Activated naive CD4-positive, alpha-beta T cell treated with anti-CD3 and anti-CD28 coated beads for 36 hours (primary cell): ENCODE results near the gene RNF141. TPM values are rescaled to one million over a fixed set of nuclear protein-coding genes. Genes with fewer than 3 reads are reported as not detected.

Experiments
- CTCF ChIA-PET: fragments of 350-600 bp; sonication (Branson Sonifier 250); formaldehyde crosslinking; loops from one replicate; lab custom pipeline; 2021; ENCODE audit warnings: antibody characterized with exemption; lab: Charles Lee
- DNase-seq: peaks from one replicate; pipeline ENCODE4 v3.0.0-alpha.2; 2020
- H3K27ac Mint-ChIP-seq: one replicate; pipeline ENCODE4 v1.8.0; 2021; ENCODE audit warnings: mild to moderate bottlenecking, mixed read lengths
- H3K27me3 Mint-ChIP-seq: one replicate; pipeline ENCODE4 v1.8.0; 2021; ENCODE audit warnings: low read depth, mixed read lengths
- H3K36me3 Mint-ChIP-seq: one replicate; pipeline ENCODE4 v1.8.0; 2021; ENCODE audit warnings: low read depth, mixed read lengths
- H3K4me1 Mint-ChIP-seq: one replicate; pipeline ENCODE4 v1.8.0; 2021; ENCODE audit warnings: low read depth, mixed read lengths
- H3K4me3 Mint-ChIP-seq: one replicate; pipeline ENCODE4 v1.8.0; 2021; ENCODE audit warnings: mild to moderate bottlenecking, moderate library complexity, mixed read lengths
- H3K9me3 Mint-ChIP-seq: one replicate; pipeline ENCODE4 v1.8.0; 2021; ENCODE audit warnings: mixed read lengths
- intact Hi-C: fragments of 100-400 bp; cut with micrococcal nuclease; formaldehyde crosslinking; loops from one replicate; pipeline ENCODE4 v1.15.1; 2023
- total RNA-seq, 2 experiments: library from RNA; stranded (reverse); gene quantifications; one replicate each; pipeline ENCODE4 v1.2.3, GENCODE V29; 2021

RNF141 gene
- total RNA-seq, 2 experiments from 2014 or later: 20.9 to 21.8 TPM

- H3K4me3 Mint-ChIP-seq: no peak overlapping the region
- H3K4me1 Mint-ChIP-seq: peaks cover 8% of the 10 kb centered on the region
- H3K27ac Mint-ChIP-seq: no peak overlapping the region
- no peaks in the 10 kb centered on the region for H3K9me3 Mint-ChIP-seq
- peaks cover 6% of the 10 kb centered on the region for H3K36me3 Mint-ChIP-seq
- CTCF ChIA-PET: interaction anchor here (0.6 to 1.0 kb wide), 4 partner anchors 66 to 1536 kb away, joined by 3 read pairs; no protein-coding TSS in a partner anchor
- intact Hi-C loops: no loop called here
- H3K27me3 Mint-ChIP-seq: no peaks in the 10 kb centered on the region
- DNase-seq: no peak
Measured at GRCh38 chr11:10534316-10534715, 6.7 kb downstream of the RNF141 start.

- Mint-ChIP-seq H3K27ac (no peak overlapping the region), H3K4me3 (no peak overlapping the region), H3K9me3 (no peaks in the 10 kb centered on the region), H3K36me3 (peaks cover 11% of the 10 kb centered on the region), H3K4me1 (peaks cover 4% of the 10 kb centered on the region), H3K27me3 (no peaks in the 10 kb centered on the region)
- DNase-seq: no peak
- CTCF ChIA-PET: no interaction called here
- intact Hi-C loops: no loop called here
Measured at GRCh38 chr11:10533323-10533722, 7.7 kb downstream of the RNF141 start.

DNA sequence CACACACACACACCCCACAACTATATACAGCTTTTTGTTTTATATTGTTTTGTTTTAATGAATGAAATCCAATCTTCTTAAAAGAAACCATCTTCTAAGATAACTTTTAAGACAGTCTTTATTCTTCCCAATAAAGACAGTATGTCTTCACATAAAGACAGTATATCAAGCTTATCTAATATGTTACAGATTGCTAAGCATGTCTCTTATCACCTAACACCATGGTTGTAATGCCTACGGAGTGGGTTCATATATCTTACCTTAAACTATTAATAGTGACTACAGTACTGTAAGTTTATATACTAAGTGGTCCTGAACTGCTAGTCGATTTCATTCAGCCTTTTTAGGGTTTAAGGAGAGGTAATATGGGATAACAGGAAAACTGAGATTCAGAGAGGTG lies 8.5 kb downstream of the RNF141 start:
- no peak overlapping the region for H3K4me3 Mint-ChIP-seq
- H3K27me3 Mint-ChIP-seq: no peaks in the 10 kb centered on the region
- CTCF ChIA-PET: no interaction called here
- H3K36me3 Mint-ChIP-seq: peaks cover 13% of the 10 kb centered on the region
- H3K4me1 Mint-ChIP-seq: peaks cover 7% of the 10 kb centered on the region
- H3K9me3 Mint-ChIP-seq: no peaks in the 10 kb centered on the region
- no peak overlapping the region for H3K27ac Mint-ChIP-seq
- intact Hi-C loops: no loop called here
- no peak for DNase-seq

DNA sequence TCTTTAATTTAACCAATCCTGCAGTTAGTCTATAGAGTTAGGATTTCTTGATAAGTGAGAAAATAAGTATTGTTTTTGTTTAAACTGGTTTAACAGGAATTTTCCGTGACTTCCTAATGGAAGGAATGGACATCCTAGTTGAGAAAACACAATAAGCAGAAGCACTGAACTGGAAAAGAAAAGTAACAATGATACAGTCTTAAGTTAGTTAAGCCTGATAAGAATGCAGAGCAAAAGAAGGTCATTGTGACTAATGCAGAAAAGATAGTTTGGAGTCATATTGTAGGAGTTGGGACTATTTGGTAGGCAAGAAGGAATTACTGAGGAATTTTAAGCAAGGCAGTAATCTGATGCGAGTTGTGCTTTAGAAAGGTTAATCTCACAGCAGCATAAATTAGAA lies 11.7 kb downstream of the RNF141 start:
- no peak for DNase-seq
- intact Hi-C loops: loop anchor here (10.0 kb wide), 1 partner anchor 216 kb away; no protein-coding TSS in a partner anchor
- Mint-ChIP-seq H3K4me1 (peaks cover 19% of the 10 kb centered on the region), H3K27ac (no peak overlapping the region), H3K27me3 (no peaks in the 10 kb centered on the region), H3K9me3 (no peaks in the 10 kb centered on the region), H3K4me3 (no peak overlapping the region), H3K36me3 (peaks cover 26% of the 10 kb centered on the region)
- CTCF ChIA-PET: interaction anchor here (2.2 kb wide), 1 partner anchor 12 kb away, joined by 17 read pairs; the partner anchor contains the start of gene RNF141

- DNase-seq: no peak
- H3K9me3 Mint-ChIP-seq: no peaks in the 10 kb centered on the region
- intact Hi-C loops: loop anchor here (10.0 kb wide), 1 partner anchor 217 kb away; no protein-coding TSS in a partner anchor
- H3K4me3 Mint-ChIP-seq: no peak overlapping the region
- H3K27me3 Mint-ChIP-seq: no peaks in the 10 kb centered on the region
- H3K36me3 Mint-ChIP-seq: peaks cover 23% of the 10 kb centered on the region
- peaks cover 19% of the 10 kb centered on the region for H3K4me1 Mint-ChIP-seq
- CTCF ChIA-PET: interaction anchor here (0.8 to 2.2 kb wide), 3 partner anchors 13 to 1683 kb away, joined by 3 to 17 read pairs (median 3); partner anchors contain the start of genes AMPD3 and RNF141
- H3K27ac Mint-ChIP-seq: no peak overlapping the region
Measured at GRCh38 chr11:10528121-10528520, 12.9 kb downstream of the RNF141 start.

DNA sequence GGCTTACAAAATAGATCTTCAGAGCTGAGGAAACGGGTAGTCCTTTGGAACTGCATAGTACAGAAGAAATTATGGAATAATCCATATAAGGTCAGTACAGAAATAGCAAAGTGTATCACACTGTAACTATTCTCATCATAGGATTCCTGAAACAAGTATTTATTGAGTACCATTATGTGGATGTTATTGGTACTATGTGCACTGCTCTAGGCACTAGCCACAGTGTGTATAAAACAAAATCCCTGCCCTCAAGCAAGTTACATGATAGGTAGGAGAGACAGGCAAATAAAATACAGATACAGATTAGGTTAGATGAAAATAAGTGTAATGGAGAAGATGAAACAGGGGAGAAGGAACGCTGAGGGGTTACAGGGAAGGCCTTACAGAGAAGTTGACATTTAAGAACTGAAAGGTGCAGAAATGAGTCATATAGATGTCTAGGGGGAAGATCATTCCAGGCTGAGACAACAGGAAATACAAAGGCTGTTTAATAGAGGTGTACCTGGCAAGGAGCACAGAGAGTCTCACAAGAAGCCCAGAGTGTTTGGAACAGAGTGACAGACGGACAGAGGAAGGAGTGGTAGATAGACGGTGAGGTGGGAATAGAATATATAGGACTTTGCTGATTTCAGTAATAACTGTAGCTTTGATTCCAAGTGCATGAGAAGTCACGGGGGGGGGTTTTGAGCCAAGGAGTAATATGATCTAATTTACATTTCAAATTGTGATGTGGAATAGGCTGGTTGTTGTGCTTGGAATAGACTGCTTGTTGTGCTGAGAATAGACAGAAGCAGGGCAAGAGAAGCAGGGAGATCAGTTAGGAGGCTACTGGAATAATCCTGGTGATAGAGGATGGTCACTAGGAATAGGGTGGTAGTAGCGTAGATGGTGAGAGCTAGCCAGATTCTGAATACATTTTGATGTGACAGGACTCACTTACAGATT lies 13.7 kb downstream of the RNF141 start:
- no peak overlapping the region for H3K4me3 Mint-ChIP-seq
- H3K27ac Mint-ChIP-seq: peak overlapping the region; percentile 70
- peaks cover 22% of the 10 kb centered on the region for H3K36me3 Mint-ChIP-seq
- DNase-seq: no peak
- no peaks in the 10 kb centered on the region for H3K9me3 Mint-ChIP-seq
- intact Hi-C loops: loop anchor here (1.0 to 10.0 kb wide), 3 partner anchors 14 to 218 kb away; partner anchors contain the start of gene RNF141
- CTCF ChIA-PET: interaction anchor here (0.5 to 2.2 kb wide), 2 partner anchors 14 to 30 kb away, joined by 3 to 17 read pairs; partner anchors contain the start of gene RNF141
- peaks cover 19% of the 10 kb centered on the region for H3K4me1 Mint-ChIP-seq
- no peaks in the 10 kb centered on the region for H3K27me3 Mint-ChIP-seq

DNA sequence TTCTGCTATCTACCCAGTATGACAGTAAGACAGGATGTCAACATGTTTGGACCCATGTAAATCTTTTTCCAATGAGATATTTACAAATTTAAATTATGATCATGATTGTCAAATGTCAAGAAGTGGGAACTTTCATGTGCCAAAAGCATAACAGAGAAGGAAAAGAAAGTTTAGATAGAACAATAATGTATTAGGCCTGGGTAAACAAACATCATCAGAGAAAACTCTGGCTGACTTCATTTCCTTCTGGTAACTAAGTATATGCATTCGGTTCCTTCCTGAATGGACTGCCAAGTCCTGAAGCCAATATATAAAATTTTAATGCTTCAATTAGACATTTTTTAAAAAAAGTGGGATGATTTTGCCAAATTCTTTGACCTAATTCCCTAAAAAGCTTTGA lies 16.5 kb downstream of the RNF141 start:
- Mint-ChIP-seq H3K36me3 (peaks cover 26% of the 10 kb centered on the region), H3K27ac (no peak overlapping the region), H3K4me1 (peaks cover 19% of the 10 kb centered on the region), H3K9me3 (no peaks in the 10 kb centered on the region), H3K4me3 (no peak overlapping the region), H3K27me3 (no peaks in the 10 kb centered on the region)
- CTCF ChIA-PET: interaction anchor here (0.6 to 1.8 kb wide), 2 partner anchors 13 to 17 kb away, joined by 3 to 6 read pairs; partner anchors contain the start of gene RNF141
- intact Hi-C loops: loop anchor here (10.0 kb wide), 1 partner anchor 220 kb away; no protein-coding TSS in a partner anchor
- DNase-seq: no peak

DNA sequence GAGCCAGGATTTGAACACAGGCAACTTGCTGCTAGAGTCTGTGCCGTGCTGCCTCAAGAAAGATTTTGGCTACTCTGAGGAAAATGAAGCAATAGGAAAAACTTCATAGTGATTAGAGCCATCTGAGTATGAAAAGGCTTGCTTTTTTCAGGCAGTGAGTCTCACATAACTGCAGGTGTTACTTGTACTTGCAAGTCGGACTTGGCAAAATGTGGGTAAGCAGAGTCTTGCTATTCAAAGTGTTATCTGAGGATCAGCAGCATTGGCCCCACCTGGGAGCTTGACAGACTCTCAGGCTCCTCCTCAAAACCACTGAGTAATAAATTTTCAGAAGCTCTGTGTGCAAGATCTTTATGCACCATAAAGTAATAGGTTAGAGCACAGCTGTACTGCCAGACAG lies 18.1 kb downstream of the RNF141 start:
- DNase-seq: no peak
- CTCF ChIA-PET: no interaction called here
- H3K36me3 Mint-ChIP-seq: peaks cover 24% of the 10 kb centered on the region

GRCh38 chr11:10522276-10522675 lies 18.7 kb downstream of the RNF141 start:
- no peak for DNase-seq
- H3K27me3 Mint-ChIP-seq: no peaks in the 10 kb centered on the region
- peaks cover 20% of the 10 kb centered on the region for H3K36me3 Mint-ChIP-seq
- no peaks in the 10 kb centered on the region for H3K9me3 Mint-ChIP-seq
- peaks cover 14% of the 10 kb centered on the region for H3K4me1 Mint-ChIP-seq
- CTCF ChIA-PET: interaction anchor here (2.0 kb wide), 1 partner anchor 19 kb away, joined by 10 read pairs; the partner anchor contains the start of gene RNF141
- H3K4me3 Mint-ChIP-seq: no peak overlapping the region
- no peak overlapping the region for H3K27ac Mint-ChIP-seq
- intact Hi-C loops: loop anchor here (10.0 kb wide), 1 partner anchor 223 kb away; no protein-coding TSS in a partner anchor

More for the DNA sequence above, 18.1 kb downstream of the RNF141 start:
- Mint-ChIP-seq H3K9me3 (no peaks in the 10 kb centered on the region), H3K4me3 (no peak overlapping the region), H3K4me1 (peaks cover 19% of the 10 kb centered on the region), H3K27ac (no peak overlapping the region), H3K27me3 (no peaks in the 10 kb centered on the region)
- intact Hi-C loops: loop anchor here (10.0 kb wide), 1 partner anchor 222 kb away; no protein-coding TSS in a partner anchor

- Mint-ChIP-seq H3K27me3 (no peaks in the 10 kb centered on the region), H3K27ac (no peak overlapping the region), H3K4me3 (no peak overlapping the region), H3K9me3 (no peaks in the 10 kb centered on the region), H3K36me3 (peaks cover 17% of the 10 kb centered on the region), H3K4me1 (no peaks in the 10 kb centered on the region)
- CTCF ChIA-PET: interaction anchor here (0.6 to 2.0 kb wide), 5 partner anchors 13 to 216 kb away, joined by 3 to 10 read pairs (median 3); partner anchors contain the start of gene RNF141
- intact Hi-C loops: loop anchor here (10.0 kb wide), 1 partner anchor 224 kb away; no protein-coding TSS in a partner anchor
- DNase-seq: no peak
Measured at GRCh38 chr11:10520562-10520961, 20.4 kb downstream of the RNF141 start.

- peaks cover 14% of the 10 kb centered on the region for H3K36me3 Mint-ChIP-seq
- DNase-seq: no peak
- CTCF ChIA-PET: interaction anchor here (0.6 to 1.0 kb wide), 2 partner anchors 21 to 105 kb away, joined by 3 read pairs; partner anchors contain the start of gene RNF141
- no peak overlapping the region for H3K27ac Mint-ChIP-seq
- no peaks in the 10 kb centered on the region for H3K4me1 Mint-ChIP-seq
- H3K4me3 Mint-ChIP-seq: no peak overlapping the region
- H3K27me3 Mint-ChIP-seq: no peaks in the 10 kb centered on the region
- H3K9me3 Mint-ChIP-seq: no peaks in the 10 kb centered on the region
- intact Hi-C loops: loop anchor here (10.0 kb wide), 1 partner anchor 225 kb away; no protein-coding TSS in a partner anchor
Measured at GRCh38 chr11:10519630-10520029, 21.4 kb downstream of the RNF141 start.

DNA sequence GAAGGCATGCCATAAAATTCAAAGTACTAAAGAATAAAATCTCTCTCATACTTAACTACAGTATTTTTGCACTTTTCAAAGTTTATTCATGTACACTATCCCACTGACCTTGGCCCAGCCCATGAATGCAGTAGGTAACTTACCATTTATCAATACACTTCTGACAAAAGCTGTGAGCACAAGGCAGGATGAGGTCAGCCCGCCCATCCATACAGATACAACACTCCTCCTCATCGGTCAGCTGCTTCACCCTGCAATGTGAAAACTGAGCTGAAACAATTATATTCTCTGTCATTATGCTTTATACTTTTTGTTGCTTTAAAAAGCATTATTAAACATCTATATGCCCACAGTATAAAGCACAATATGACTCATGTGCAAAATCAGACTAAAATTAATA lies 22.1 kb downstream of the RNF141 start:
- H3K27ac Mint-ChIP-seq: no peak overlapping the region
- H3K9me3 Mint-ChIP-seq: no peaks in the 10 kb centered on the region
- no peaks in the 10 kb centered on the region for H3K27me3 Mint-ChIP-seq
- H3K36me3 Mint-ChIP-seq: peaks cover 12% of the 10 kb centered on the region
- intact Hi-C loops: no loop called here
- no peak overlapping the region for H3K4me3 Mint-ChIP-seq
- CTCF ChIA-PET: interaction anchor here (1.0 kb wide), 1 partner anchor 105 kb away, joined by 3 read pairs; no protein-coding TSS in a partner anchor
- DNase-seq: no peak
- no peaks in the 10 kb centered on the region for H3K4me1 Mint-ChIP-seq
